AG04449 (cell line): ENCODE results near the gene ARL8B.

Experiments used
- CTCF ChIA-PET: fragments of 350-600 bp; formaldehyde crosslinking; extraction: SDS; loops from one replicate; lab custom pipeline; 2021; ENCODE audit warnings: antibody characterized with exemption; lab: Yijun Ruan, JAX
- POLR2A ChIA-PET: fragments of 400-600, 350-600 bp; formaldehyde crosslinking; extraction: SDS; loops from one replicate; lab custom pipeline; 2020; ENCODE audit warnings: antibody characterized with exemption, inconsistent platforms; lab: Yijun Ruan, JAX
- DNase-seq: peaks from one replicate; pipeline ENCODE4 v3.0.0-alpha.2; 2010; ENCODE audit warnings: low read depth, low spot score
- H3K4me3 ChIP-seq: 2 replicates; pipeline ENCODE4 v1.5.1; 2011; ENCODE audit warnings: low read depth, mild to moderate bottlenecking, control low read depth, low read length
- CTCF ChIP-seq: IDR thresholded peaks from one replicate; pipeline ENCODE4 v1.5.1; 2011; ENCODE audit warnings: mild to moderate bottlenecking, moderate library complexity, low read length, control low read depth, inconsistent platforms; ENCODE audit not compliant: insufficient read depth; ENCODE audit errors: missing control alignments

The ARL8B gene

GRCh38 chr3:5128849-5129248 is 6.8 kb downstream of the ARL8B start:
- ChIA-PET POLR2A (no interaction called here), CTCF (no interaction called here)
- no peak for TF ChIP-seq CTCF
- H3K4me3 ChIP-seq: no peak overlapping the region
- DNase-seq: no peak

- CTCF ChIA-PET: interaction anchor here (1.5 kb wide), 1 partner anchor 11 kb away, joined by 7 read pairs; the partner anchor contains the start of gene ARL8B
- DNase-seq: no peak
- TF ChIP-seq CTCF: no peak
- H3K4me3 ChIP-seq: no peak overlapping the region
- POLR2A ChIA-PET: no interaction called here
These were observed 11.3 kb downstream of the ARL8B start for GRCh38 chr3:5133239-5134018.

- CTCF ChIA-PET: no interaction called here
- no peak overlapping the region for H3K4me3 ChIP-seq
- no peak for TF ChIP-seq CTCF
- POLR2A ChIA-PET: no interaction called here
- DNase-seq: no peak
These were observed 11.9 kb downstream of the ARL8B start for GRCh38 chr3:5134019-5134391.

GRCh38 chr3:5134499-5134898 is 12.4 kb downstream of the ARL8B start:
- no peak for DNase-seq
- ChIA-PET CTCF (no interaction called here), POLR2A (no interaction called here)
- no peak overlapping the region for H3K4me3 ChIP-seq
- no peak for TF ChIP-seq CTCF

- ChIA-PET POLR2A (no interaction called here), CTCF (interaction anchor here (1.6 to 1.8 kb wide), 4 partner anchors 13 to 61 kb away, joined by 3 to 4 read pairs (median 4); no protein-coding TSS in a partner anchor)
- H3K4me3 ChIP-seq: no peak overlapping the region
- no peak for DNase-seq
- TF ChIP-seq CTCF: peak; percentile 22
These were observed 14.3 kb downstream of the ARL8B start for GRCh38 chr3:5136211-5136918.

- CTCF ChIA-PET: interaction anchor here (1.6 to 1.8 kb wide), 4 partner anchors 14 to 60 kb away, joined by 3 to 4 read pairs (median 4); no protein-coding TSS in a partner anchor
- no peak for DNase-seq
- H3K4me3 ChIP-seq: no peak overlapping the region
- no peak for TF ChIP-seq CTCF
- POLR2A ChIA-PET: no interaction called here
These were observed 14.9 kb downstream of the ARL8B start for GRCh38 chr3:5136919-5137429.
